ENCODE data around the gene EXTL1.

- TF ChIP-seq CTCF (IDR thresholded peaks at IDR 0.05; ENCODE audit: insufficient read depth, low read depth, low read length) (no peak), EZH2 (IDR thresholded peaks at IDR 0.05; ENCODE audit: insufficient read depth, low read length) (no peak)
These were observed 13.8 kb downstream of the EXTL1 start for GRCh38 chr1:26035203-26035958.
